NOMO-1 treated with dmso at 0.1 percent for 144 hours (cell line): ENCODE data around the gene C22orf23.

ENCODE experiments used
- DNase-seq: peaks from one replicate; lab custom pipeline; 2025; ENCODE audit not compliant: unreplicated experiment; lab: John Stamatoyannopoulos, UW

Gene C22orf23

GRCh38 chr22:37953437-37954179 is at the start of gene C22orf23, which contains the start of gene POLR2F:
TSS of gene C22orf23 (minus strand) at chr22:37953601. CDS start at chr22:37953149, 452 bp downstream.
TSS of gene POLR2F (plus strand) at chr22:37953699. CDS start at chr22:37953788, 89 bp downstream.
- peak; percentile 96 for DNase-seq

GRCh38 chr22:37999640-38000272 is 46.4 kb upstream of the C22orf23 start:
- DNase-seq, result no peak

GRCh38 chr22:37999236-37999635 is 45.8 kb upstream of the C22orf23 start:
- DNase-seq, result no peak

- no peak for DNase-seq
These were observed 45.1 kb upstream of the C22orf23 start for GRCh38 chr22:37998543-37998942.

GRCh38 chr22:37996515-37997246 is 43.3 kb upstream of the C22orf23 start:
- DNase-seq, result no peak

- DNase-seq, result no peak
These were observed 42.7 kb upstream of the C22orf23 start for GRCh38 chr22:37996079-37996478.

GRCh38 chr22:37995460-37995859 is 42.1 kb upstream of the C22orf23 start:
- no peak for DNase-seq

- no peak for DNase-seq
These were observed 41.6 kb upstream of the C22orf23 start for GRCh38 chr22:37994982-37995381.

- DNase-seq, result no peak
These were observed 40.6 kb upstream of the C22orf23 start for GRCh38 chr22:37994049-37994448.

GRCh38 chr22:37991731-37992442 is 38.5 kb upstream of the C22orf23 start:
- DNase-seq, result no peak

- DNase-seq, result no peak
These were observed 37.5 kb upstream of the C22orf23 start for GRCh38 chr22:37990862-37991261.

- DNase-seq, result no peak
These were observed 36.9 kb upstream of the C22orf23 start for GRCh38 chr22:37990301-37990700.

- no peak for DNase-seq
These were observed 36.0 kb upstream of the C22orf23 start for GRCh38 chr22:37989146-37990045.

GRCh38 chr22:37986371-37986770 is 33.0 kb upstream of the C22orf23 start:
- DNase-seq, result no peak

- DNase-seq, result no peak
These were observed 32.4 kb upstream of the C22orf23 start for GRCh38 chr22:37985751-37986281.

GRCh38 chr22:37985050-37985585 is 31.7 kb upstream of the C22orf23 start:
- DNase-seq, result no peak

GRCh38 chr22:37983860-37984791 is 30.7 kb upstream of the C22orf23 start, which contains the start of gene SOX10:
TSS of gene SOX10 (minus strand) at chr22:37984555. CDS start at chr22:37983784, 771 bp downstream.
- DNase-seq, result no peak
